Hepatocyte (in vitro differentiated cells): ENCODE measurements around the gene KRT83. TPM values are rescaled to one million over a fixed set of nuclear protein-coding genes. Genes with fewer than 3 reads are reported as not detected.

Experiments
- DNase-seq: peaks from one replicate; pipeline ENCODE4 v3.0.0-alpha.2; 2016; ENCODE audit warnings: low spot score
- H2AFZ ChIP-seq: fragments of 200-600 bp; sonication (generic); 2 replicates; pipeline ENCODE4 v1.6.0; 2016; ENCODE audit warnings: antibody characterized with exemption, mild to moderate bottlenecking
- H3K27ac ChIP-seq: fragments of 200-600 bp; sonication (generic); 2 replicates; pipeline ENCODE4 v1.5.1; 2016; ENCODE audit warnings: mild to moderate bottlenecking
- H3K27me3 ChIP-seq: fragments of 200-600 bp; sonication (generic); 2 replicates; pipeline ENCODE4 v1.6.1; 2016
- H3K36me3 ChIP-seq: fragments of 200-600 bp; sonication (generic); replicated peaks from 2 replicates; pipeline ENCODE4 v1.5.1; 2016; ENCODE audit warnings: low read depth; ENCODE audit not compliant: insufficient read depth
- H3K4me1 ChIP-seq: fragments of 200-600 bp; sonication (generic); 2 replicates; pipeline ENCODE4 v1.5.1; 2016; ENCODE audit warnings: mild to moderate bottlenecking, moderate library complexity; ENCODE audit not compliant: insufficient read depth
- H3K4me2 ChIP-seq: fragments of 200-600 bp; sonication (generic); 2 replicates; pipeline ENCODE4 v1.6.0; 2016
- H3K4me3 ChIP-seq: fragments of 200-600 bp; sonication (generic); 2 replicates; pipeline ENCODE4 v1.5.1; 2016; ENCODE audit warnings: mild to moderate bottlenecking
- H3K79me2 ChIP-seq: fragments of 200-600 bp; sonication (generic); 2 replicates; pipeline ENCODE4 v1.6.0; 2017; ENCODE audit warnings: mild to moderate bottlenecking
- H3K9me2 ChIP-seq: fragments of 200-600 bp; sonication (generic); replicated peaks from 2 replicates; pipeline ENCODE4 v1.6.0; 2017; ENCODE audit warnings: mild to moderate bottlenecking; ENCODE audit not compliant: insufficient read depth
- H3K9me3 ChIP-seq: fragments of 200-600 bp; sonication (generic); 2 replicates; pipeline ENCODE4 v1.5.1; 2016; ENCODE audit warnings: low read depth, mild to moderate bottlenecking
- H4K20me1 ChIP-seq: fragments of 200-600 bp; sonication (generic); 2 replicates; pipeline ENCODE4 v1.6.0; 2016; ENCODE audit warnings: mild to moderate bottlenecking; ENCODE audit not compliant: insufficient read depth, poor library complexity, severe bottlenecking
- EZH2 ChIP-seq: fragments of 200-600 bp; sonication (generic); IDR thresholded peaks from 2 replicates; pipeline ENCODE4 v1.6.1; 2016; ENCODE audit warnings: antibody characterized with exemption, mild to moderate bottlenecking, borderline replicate concordance
- EZH2phosphoT487 ChIP-seq: fragments of 200-600 bp; sonication (generic); IDR thresholded peaks from one replicate; pipeline ENCODE4 v1.6.1; 2018; ENCODE audit warnings: antibody characterized with exemption, mild to moderate bottlenecking, low read depth, moderate library complexity; ENCODE audit not compliant: unreplicated experiment, severe bottlenecking
- WGBS: methylation state at CpG from one replicate; pipeline ENCODE4 v1.1.6; 2016; ENCODE audit warnings: low lambda C conversion rate; ENCODE audit errors: missing lambda C conversion rate; 5-methylcytosine and 5-hydroxymethylcytosine counted together
- polyA plus RNA-seq: library from polyadenylated mRNA; unstranded; fragments of >200 nt; fragmentation: Nextera tagmentation; extraction: Ambion mirVana; gene quantifications from 2 replicates; pipeline ENCODE4 v1.2.1, GENCODE V29; 2016
- total RNA-seq: library from RNA; depleted of rRNA; stranded (reverse); fragments of >200 nt; gene quantifications from 2 replicates; pipeline ENCODE4 v1.2.3, GENCODE V29; 2014
- TF ChIP-seq, protein P1 (sequence below): fragments of 200-600 bp; sonication (generic); IDR thresholded peaks from 2 replicates; pipeline ENCODE4 v1.5.1; 2016; ENCODE audit warnings: antibody characterized with exemption, mild to moderate bottlenecking; ENCODE audit not compliant: poor library complexity

KRT83 gene
- total and polyA plus RNA-seq, 2 experiments from 2014 or later: not detected

- no peaks in the 10 kb centered on the region for H3K36me3 ChIP-seq
- H3K4me3 ChIP-seq: no peak overlapping the region
- H3K4me2 ChIP-seq: no peak overlapping the region
- H3K9me3 ChIP-seq: no peaks in the 10 kb centered on the region
- peaks cover 25% of the 10 kb centered on the region for H3K4me1 ChIP-seq
- TF ChIP-seq, protein P1, sequence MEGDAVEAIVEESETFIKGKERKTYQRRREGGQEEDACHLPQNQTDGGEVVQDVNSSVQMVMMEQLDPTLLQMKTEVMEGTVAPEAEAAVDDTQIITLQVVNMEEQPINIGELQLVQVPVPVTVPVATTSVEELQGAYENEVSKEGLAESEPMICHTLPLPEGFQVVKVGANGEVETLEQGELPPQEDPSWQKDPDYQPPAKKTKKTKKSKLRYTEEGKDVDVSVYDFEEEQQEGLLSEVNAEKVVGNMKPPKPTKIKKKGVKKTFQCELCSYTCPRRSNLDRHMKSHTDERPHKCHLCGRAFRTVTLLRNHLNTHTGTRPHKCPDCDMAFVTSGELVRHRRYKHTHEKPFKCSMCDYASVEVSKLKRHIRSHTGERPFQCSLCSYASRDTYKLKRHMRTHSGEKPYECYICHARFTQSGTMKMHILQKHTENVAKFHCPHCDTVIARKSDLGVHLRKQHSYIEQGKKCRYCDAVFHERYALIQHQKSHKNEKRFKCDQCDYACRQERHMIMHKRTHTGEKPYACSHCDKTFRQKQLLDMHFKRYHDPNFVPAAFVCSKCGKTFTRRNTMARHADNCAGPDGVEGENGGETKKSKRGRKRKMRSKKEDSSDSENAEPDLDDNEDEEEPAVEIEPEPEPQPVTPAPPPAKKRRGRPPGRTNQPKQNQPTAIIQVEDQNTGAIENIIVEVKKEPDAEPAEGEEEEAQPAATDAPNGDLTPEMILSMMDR: no peak
- TF ChIP-seq EZH2 (no peak), EZH2phosphoT487 (no peak)
- H3K27me3 ChIP-seq: no peaks in the 10 kb centered on the region
- no peak for DNase-seq
- 100% methylated on average over 2 of the region's 2 CpGs for WGBS
- H2AFZ ChIP-seq: no peak overlapping the region
- H3K79me2 ChIP-seq: no peaks in the 10 kb centered on the region
- H3K27ac ChIP-seq: no peak overlapping the region
- no peaks in the 10 kb centered on the region for H3K9me2 ChIP-seq
- H4K20me1 ChIP-seq: no peaks in the 10 kb centered on the region
These were observed 21.7 kb upstream of the KRT83 start for GRCh38 chr12:52342781-52343490.

DNA sequence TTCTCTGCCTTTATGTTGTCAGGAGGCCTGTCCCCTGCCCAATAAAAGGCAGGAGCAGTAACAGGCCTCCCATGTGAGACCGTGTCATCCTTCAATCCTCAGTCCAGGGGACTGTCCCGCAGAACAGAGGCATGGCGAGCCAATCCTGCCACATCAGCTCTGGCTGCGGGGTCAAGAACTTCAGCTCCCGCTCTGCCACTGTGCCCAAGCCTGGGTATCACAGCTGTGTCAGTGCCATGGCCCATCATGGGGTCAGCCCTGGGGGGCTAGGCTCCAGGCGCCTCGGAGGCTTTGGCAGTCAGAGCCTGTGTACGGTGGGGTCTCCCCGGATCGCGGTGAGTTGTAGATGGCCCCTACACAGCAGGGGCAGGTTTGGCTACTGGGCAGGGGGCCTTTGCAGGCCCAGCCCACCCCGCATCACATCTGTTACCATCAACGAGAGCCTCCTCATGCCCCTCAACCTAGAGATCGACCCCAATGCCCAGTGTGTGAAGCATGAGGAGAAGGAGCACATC lies 19.9 kb upstream of the KRT83 start:
- 94% methylated on average over 14 of the region's 14 CpGs for WGBS
- Histone ChIP-seq H3K9me3 (no peaks in the 10 kb centered on the region), H2AFZ (no peak overlapping the region), H3K79me2 (no peaks in the 10 kb centered on the region), H3K4me2 (no peak overlapping the region), H3K27ac (no peak overlapping the region), H3K4me3 (no peak overlapping the region), H3K36me3 (no peaks in the 10 kb centered on the region), H4K20me1 (no peaks in the 10 kb centered on the region), H3K9me2 (no peaks in the 10 kb centered on the region), H3K4me1 (peaks cover 16% of the 10 kb centered on the region), H3K27me3 (no peaks in the 10 kb centered on the region)
- DNase-seq: no peak
- TF ChIP-seq EZH2: no peak
- TF ChIP-seq, protein P1: no peak
- TF ChIP-seq EZH2phosphoT487: no peak

DNA sequence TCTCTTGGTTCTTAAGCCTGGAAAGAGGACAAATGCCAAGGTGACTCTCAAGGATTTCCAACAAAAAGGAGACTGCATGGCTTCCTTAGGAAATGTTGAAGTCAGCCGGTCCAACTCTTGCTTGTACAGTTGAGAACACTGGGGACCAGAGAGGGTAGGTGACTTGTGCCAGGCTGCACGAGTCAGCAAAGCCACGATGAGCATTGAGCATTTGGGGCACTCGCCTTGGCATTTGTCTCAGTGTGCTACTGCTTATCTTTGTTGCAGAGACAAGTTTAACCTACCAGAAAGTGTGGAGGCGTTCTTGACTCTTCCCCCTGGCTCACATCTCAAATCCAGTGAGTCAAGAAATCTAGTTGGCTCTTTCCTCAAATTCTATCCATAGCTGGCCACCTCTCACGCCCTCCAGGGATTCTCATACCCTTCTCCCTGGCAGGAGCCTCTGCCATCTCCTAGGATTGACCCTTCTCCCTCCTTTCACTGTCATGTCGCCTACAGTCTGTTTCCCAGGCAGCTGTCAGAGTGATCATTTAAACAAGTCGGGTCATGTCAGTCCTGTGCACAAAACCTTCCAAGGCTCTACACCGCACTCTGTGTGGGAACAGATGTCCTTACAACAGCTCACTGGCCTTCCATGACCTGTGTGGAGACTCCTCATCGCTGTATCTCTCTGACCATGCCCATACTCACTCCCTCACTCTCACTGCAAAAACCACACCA lies 17.2 kb upstream of the KRT83 start:
- Histone ChIP-seq H3K79me2 (no peaks in the 10 kb centered on the region), H4K20me1 (no peaks in the 10 kb centered on the region), H3K27ac (no peak overlapping the region), H3K4me3 (no peak overlapping the region), H3K36me3 (no peaks in the 10 kb centered on the region), H3K27me3 (no peaks in the 10 kb centered on the region), H3K9me2 (no peaks in the 10 kb centered on the region), H2AFZ (no peak overlapping the region), H3K4me2 (no peak overlapping the region), H3K9me3 (no peaks in the 10 kb centered on the region), H3K4me1 (no peaks in the 10 kb centered on the region)
- no peak for TF ChIP-seq EZH2
- TF ChIP-seq, protein P1: no peak
- TF ChIP-seq EZH2phosphoT487: no peak
- 82% methylated on average over 10 of the region's 10 CpGs for WGBS
- no peak for DNase-seq
